GOT3 (cell line): ENCODE measurements around the gene DNER.
"Not testable (repeated sequence)": the region's sequence is repeated elsewhere in the genome, so short reads cannot be mapped to it uniquely, and the experiment has no call there.

Experiments
- DNase-seq: peaks from one replicate; lab custom pipeline; 2025; ENCODE audit warnings: mixed read lengths; lab: John Stamatoyannopoulos, UW

The DNER gene

GRCh38 chr2:229571243-229571642 lies 143.1 kb downstream of the DNER start:
- no peak for DNase-seq

DNA sequence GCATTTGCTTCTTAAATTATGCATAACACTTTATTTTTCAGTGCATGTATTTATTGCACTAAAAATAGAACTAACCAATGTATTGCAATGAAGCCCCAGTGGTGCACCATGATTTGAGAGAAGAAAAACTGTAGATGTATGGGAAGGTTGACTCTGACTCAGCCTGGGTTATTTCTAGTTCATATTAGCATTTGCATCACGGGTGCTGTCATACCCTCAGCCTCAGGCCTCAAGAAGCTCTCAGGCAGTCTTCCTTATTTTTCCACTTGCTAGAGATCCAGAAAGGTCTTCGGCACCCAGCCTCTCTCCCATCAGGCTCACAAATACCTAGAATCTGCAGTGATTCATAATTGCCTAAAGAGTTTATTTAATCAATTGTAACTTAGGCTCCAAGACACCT lies 148.0 kb downstream of the DNER start:
- DNase-seq: no peak

- DNase-seq: no peak
Observed at GRCh38 chr2:229564300-229564907, 150.0 kb downstream of the DNER start.

- DNase-seq: no peak
Observed at GRCh38 chr2:229563388-229563787, 151.0 kb downstream of the DNER start.

DNA sequence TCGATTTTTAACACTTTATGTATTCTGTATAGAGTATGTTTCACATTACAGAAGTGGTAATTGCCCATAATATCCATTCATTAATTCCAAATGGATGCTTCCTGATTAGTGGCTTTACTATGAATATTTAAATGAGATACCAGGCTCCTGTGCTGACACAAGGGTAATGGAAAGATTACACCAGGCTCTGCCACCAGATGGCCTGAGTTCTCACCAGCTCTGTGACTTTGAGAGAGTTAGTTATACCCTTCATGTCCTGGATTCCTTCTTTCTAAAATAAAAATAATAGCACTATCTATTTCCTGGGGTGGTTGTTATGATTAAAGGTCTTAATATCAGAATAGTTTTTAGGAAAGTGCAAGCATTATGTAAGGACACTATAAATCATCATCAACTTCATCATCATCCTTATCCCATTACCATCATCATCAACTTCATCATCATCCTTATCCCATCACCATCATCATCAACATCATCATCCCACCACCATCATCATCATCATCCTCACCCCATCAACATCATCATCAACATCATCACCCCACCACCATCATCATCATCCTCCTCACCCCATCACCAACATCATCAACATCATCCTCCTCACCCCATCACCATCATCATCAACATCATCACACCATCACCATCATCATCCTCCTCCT lies 151.8 kb downstream of the DNER start:
- no peak for DNase-seq

DNA sequence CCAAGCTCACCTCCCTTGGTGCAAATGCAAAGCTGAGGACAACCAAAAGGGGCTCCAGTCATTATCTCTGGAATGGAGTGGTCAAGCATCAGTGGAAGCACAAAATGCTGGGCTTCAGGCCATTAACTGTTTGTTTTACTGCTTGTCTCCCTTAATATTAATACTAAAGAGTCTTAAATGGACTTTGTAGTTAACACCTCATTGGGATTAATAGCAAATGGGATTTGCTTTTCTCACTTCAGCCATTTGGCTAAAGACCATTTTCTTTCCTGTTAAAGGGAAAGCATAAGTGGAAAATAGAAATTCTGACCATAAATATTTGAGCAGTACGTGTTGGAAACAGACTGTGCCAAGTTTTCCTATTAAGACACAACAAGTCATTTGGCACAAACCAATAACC lies 154.4 kb downstream of the DNER start:
- DNase-seq: no peak

DNA sequence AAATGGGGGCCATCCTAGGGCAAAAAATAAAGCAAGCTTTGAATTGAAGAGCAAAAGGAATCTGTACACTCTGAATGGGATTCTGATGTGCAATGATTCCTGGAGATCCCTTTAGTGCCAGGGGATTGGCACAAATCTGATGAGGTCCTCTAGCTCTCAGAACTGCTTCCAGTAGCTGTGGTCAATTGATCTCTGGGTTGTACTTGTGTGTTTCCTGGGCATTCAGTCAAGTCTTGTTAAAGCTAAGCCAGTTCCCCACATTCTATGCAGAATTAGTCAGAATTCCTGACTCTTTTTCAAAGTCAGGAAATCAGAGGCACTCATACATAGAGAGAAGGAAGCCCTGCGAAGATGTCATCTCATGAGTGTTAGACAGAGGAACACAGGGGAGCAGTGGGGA lies 161.3 kb downstream of the DNER start:
- no peak for DNase-seq

GRCh38 chr2:229543176-229543873 lies 171.0 kb downstream of the DNER start:
- DNase-seq: no peak

- no peak for DNase-seq
Observed at GRCh38 chr2:229539628-229540027, 174.7 kb downstream of the DNER start.

DNA sequence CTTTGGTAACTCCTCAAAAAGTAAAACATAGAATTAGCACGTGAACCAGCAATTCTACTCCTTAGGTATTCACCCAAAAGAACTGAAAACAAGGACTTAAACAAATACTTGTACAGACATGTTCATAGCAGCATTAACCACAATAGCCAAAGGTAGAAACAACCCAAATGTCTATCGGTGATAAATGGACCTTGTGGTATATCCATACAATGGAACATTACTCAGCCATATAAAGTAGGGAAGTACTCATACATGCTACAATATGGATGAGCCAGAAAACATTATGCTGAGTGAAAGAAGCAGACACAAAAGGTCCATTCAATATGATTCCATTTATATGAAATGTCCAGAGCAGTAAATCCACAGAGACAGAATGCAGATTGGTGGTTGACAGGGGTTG lies 182.8 kb downstream of the DNER start:
- no peak for DNase-seq

DNA sequence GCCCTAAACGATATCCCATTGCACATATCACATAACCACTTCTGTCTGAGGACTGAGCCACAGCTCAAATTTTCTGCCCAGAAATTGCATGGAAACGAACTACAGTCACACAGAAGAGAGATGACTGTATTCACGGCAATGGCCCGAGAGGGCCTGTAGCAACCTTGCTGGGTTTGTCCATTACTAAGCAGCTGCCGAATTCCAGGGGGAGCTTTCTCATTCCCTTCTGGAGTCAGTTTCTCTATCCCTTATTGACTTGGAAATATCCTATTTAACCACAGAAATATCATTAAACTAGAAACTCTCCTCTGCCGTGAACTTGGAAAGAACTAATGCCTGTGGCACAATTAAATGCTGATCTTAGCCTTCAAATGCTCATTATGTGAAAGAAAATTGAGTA lies 183.9 kb downstream of the DNER start:
- DNase-seq: no peak

- no peak for DNase-seq
Observed at GRCh38 chr2:229528846-229529245, 185.5 kb downstream of the DNER start.

DNA sequence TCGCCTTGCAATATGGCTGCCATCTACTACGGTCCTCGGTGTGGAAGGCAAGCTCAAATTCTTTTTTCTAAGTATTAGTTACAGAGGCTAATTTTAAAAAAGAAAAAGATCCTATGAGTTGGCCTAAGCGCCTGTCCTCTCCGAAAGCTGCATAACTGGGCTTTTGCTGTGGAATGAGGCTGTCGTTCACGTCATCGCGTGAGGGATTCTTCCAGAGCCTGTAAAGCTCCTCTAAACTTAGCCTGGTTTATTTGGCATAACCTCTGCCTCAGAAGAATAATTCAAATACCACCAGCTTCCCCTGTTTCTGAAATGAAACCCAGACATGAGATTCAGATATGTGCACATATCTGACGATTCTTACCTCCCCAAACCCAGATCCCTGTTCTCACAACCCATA lies 187.4 kb downstream of the DNER start:
- no peak for DNase-seq

DNA sequence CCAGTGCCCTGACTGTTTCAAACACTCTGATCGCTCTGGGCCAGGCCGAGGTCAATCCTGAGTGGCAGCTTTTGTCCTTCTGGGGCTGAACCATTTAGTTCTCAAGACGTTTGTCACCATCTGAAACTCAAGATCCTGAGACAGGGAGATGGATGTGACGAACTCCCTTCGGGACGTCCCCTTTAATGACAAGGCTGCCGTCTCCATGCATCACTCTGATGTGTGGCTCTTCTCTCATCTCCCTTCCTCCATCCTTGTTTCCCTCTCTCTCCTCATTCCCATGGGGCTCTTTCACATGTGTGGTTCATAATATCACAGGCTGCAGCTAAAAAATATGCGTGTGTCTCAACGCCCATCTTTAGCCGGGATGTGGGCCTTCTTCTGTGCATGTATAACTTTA lies 189.6 kb downstream of the DNER start:
- no peak for DNase-seq

- DNase-seq: no peak
Observed at GRCh38 chr2:229523663-229524062, 190.7 kb downstream of the DNER start.

DNA sequence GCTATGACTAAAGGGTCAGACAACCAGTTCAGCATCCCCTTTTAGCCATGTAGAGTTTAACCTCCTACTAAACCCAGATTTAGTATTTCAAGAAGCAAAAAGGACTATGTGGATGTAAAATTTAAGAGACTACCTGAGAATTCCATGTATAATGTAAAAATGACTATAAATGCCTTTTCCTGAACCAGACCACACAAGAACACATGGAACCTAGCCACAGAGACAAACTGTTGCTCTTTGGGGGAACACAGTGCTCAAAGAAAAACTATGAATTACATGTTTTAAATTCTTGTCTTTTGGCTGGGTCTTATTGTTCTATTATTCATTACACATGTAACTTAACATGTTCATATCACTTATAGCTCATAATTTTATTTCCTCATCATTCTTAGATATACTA lies 192.8 kb downstream of the DNER start:
- DNase-seq: no peak

DNA sequence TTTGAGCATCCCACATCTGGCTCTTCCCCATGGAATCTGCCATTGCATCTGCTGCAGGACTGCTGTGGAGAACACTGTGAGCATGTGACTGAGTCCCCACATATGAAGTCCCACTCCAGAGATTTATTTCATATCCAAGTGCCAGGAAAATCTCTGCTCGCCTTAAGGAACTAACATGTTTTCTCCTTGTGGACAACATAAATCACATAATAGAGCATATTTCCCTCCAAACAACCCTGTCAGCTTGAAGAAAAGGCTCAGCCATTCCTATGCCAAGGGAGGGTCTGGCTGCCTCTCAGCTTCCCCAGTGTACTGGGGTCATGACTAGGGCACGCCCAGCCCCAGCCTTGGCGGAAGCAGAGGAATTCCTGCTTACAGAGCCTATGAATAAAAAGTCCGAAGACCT lies 193.7 kb downstream of the DNER start:
- DNase-seq: no peak

DNA sequence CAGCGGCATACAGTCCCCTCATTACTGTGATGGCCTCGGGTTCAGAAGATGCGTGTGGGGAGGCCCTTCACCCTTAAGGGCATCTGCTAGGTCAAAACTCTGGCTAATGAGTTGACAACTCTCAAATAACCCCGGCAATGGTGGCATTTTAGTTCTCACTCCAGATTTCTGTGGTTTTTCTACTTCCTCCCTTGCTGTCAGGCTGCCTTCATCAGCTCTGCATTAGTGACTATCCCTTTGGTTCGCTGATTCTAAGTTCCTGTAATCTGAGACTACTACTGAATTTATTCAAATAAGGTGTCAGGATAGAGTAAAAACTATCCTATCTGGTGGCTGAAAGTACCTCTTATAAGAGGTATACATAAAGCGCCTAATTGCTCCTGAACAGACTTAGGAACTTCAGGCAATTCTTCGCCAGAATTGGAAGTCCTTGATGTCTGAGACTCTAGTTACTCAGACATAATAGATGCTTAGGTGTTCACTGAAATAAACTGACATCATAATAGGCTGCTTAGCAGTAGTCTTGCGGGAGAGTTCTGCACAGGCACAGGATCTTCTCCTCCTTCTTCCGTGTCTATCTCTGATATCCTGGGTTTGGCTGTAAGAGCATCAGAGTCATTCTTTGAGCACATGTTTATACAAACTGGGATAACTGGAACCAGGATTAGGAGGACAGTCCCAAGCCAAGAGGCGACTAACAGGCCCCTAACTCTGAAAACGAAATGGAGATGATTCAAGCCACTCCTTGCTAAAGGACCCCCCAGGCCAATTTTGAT lies 194.5 kb downstream of the DNER start:
- DNase-seq: no peak

- no peak for DNase-seq
Observed at GRCh38 chr2:229514273-229514895, 200.0 kb downstream of the DNER start.

DNA sequence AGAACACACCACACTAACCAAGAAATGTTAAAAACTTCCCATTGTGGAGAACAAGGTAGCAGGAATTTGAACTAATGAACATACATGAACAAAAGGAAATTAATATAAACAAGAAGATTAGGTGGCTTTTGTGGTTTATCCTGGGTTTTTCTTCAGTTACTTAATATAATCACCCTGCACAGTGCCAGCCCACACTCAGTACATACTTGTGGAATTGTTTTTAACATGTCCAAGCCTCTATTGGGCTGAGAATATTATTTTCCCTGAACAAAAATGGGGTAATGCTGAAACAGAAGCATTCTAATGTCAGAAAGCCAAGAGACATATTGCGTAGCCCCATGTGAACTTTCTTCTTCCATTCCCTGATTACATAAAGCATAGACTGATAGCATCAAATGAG lies 202.8 kb downstream of the DNER start:
- DNase-seq: no peak

- DNase-seq: not testable (repeated sequence)
Observed at GRCh38 chr2:229506699-229507098, 207.7 kb downstream of the DNER start.

DNA sequence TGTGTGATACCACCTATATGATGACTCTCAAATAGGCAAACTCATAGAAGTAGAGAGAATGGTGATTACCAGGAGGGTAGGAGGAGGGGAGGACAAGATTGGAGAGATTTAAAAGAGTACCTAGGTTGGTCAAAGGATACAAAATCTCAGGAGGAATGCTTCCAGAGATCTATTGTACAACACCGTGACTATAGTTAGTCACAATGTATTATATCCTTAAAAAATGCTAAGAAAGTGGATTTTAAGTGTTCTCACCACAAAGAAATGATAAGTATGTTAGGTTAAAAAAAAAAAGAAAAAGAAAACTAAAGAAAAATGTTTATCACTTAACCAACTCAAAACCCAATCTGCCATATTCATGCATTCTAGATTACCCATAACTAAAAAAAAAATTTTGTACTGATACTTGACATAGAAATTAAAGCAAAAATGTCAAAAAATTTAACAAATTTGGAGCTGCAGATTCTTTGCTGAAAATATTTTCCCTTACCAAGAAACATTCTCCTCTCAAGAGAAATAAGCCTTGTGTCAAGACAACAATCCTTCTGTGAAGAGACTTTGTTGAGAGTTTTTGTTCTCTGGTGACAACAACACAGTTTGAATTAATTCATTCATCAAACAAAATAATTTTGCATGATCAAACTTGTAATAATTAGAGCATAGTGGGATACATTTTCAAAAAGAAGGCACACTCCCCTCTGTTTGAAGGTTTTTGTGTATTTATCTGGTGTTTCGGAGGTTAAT lies 213.1 kb downstream of the DNER start:
- no peak for DNase-seq
